CD4-positive, alpha-beta T cell treated with Interleukin-4 for 1 hour (primary cell): Measurements from ENCODE around the gene HTT.

ENCODE experiments used
- DNase-seq, 2 donors: peaks; one replicate each; pipeline ENCODE4 v3.0.0-alpha.2; 2020 to 2022

The HTT gene

DNA sequence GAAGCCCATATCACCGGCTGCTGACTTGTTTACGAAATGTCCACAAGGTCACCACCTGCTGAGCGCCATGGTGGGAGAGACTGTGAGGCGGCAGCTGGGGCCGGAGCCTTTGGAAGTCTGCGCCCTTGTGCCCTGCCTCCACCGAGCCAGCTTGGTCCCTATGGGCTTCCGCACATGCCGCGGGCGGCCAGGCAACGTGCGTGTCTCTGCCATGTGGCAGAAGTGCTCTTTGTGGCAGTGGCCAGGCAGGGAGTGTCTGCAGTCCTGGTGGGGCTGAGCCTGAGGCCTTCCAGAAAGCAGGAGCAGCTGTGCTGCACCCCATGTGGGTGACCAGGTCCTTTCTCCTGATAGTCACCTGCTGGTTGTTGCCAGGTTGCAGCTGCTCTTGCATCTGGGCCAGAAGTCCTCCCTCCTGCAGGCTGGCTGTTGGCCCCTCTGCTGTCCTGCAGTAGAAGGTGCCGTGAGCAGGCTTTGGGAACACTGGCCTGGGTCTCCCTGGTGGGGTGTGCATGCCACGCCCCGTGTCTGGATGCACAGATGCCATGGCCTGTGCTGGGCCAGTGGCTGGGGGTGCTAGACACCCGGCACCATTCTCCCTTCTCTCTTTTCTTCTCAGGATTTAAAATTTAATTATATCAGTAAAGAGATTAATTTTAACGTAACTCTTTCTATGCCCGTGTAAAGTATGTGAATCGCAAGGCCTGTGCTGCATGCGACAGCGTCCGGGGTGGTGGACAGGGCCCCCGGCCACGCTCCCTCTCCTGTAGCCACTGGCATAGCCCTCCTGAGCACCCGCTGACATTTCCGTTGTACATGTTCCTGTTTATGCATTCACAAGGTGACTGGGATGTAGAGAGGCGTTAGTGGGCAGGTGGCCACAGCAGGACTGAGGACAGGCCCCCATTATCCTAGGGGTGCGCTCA, 165.8 kb downstream of the HTT start:
- DNase-seq, result no peak

DNA sequence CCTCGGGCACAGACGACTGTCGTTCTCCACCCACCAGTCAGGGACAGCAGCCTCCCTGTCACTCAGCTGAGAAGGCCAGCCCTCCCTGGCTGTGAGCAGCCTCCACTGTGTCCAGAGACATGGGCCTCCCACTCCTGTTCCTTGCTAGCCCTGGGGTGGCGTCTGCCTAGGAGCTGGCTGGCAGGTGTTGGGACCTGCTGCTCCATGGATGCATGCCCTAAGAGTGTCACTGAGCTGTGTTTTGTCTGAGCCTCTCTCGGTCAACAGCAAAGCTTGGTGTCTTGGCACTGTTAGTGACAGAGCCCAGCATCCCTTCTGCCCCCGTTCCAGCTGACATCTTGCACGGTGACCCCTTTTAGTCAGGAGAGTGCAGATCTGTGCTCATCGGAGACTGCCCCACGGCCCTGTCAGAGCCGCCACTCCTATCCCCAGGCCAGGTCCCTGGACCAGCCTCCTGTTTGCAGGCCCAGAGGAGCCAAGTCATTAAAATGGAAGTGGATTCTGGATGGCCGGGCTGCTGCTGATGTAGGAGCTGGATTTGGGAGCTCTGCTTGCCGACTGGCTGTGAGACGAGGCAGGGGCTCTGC, 166.5 kb downstream of the HTT start:
- no peak for DNase-seq

DNA sequence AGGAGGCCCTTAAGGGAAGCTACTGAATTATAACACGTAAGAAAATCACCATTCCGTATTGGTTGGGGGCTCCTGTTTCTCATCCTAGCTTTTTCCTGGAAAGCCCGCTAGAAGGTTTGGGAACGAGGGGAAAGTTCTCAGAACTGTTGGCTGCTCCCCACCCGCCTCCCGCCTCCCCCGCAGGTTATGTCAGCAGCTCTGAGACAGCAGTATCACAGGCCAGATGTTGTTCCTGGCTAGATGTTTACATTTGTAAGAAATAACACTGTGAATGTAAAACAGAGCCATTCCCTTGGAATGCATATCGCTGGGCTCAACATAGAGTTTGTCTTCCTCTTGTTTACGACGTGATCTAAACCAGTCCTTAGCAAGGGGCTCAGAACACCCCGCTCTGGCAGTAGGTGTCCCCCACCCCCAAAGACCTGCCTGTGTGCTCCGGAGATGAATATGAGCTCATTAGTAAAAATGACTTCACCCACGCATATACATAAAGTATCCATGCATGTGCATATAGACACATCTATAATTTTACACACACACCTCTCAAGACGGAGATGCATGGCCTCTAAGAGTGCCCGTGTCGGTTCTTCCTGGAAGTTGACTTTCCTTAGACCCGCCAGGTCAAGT, 167.5 kb downstream of the HTT start:
- no peak for DNase-seq

DNA sequence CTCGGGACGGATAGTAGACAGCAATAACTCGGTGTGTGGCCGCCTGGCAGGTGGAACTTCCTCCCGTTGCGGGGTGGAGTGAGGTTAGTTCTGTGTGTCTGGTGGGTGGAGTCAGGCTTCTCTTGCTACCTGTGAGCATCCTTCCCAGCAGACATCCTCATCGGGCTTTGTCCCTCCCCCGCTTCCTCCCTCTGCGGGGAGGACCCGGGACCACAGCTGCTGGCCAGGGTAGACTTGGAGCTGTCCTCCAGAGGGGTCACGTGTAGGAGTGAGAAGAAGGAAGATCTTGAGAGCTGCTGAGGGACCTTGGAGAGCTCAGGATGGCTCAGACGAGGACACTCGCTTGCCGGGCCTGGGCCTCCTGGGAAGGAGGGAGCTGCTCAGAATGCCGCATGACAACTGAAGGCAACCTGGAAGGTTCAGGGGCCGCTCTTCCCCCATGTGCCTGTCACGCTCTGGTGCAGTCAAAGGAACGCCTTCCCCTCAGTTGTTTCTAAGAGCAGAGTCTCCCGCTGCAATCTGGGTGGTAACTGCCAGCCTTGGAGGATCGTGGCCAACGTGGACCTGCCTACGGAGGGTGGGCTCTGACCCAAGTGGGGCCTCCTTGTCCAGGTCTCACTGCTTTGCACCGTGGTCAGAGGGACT, 168.8 kb downstream of the HTT start:
- no peak for DNase-seq

DNA sequence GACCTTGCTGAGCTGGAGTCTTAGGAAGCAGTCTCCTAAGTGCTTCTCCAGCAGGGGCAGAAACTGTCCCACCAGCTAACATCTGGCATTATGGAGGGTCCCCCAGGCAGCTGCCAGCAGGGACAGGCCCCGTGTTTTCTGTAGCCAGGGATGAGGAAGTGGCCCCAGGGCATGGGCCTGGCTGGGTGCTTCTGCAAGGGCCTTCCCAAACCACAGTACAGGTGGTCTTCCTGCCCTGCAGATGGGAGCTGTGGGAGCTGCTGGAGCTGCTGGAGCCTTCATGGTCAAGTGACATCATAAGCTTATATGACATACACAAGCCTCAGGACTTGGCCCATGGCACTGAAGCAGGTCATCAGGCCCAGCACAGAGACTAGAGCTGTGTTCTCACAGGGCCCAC, 169.5 kb downstream of the HTT start:
- no peak for DNase-seq

DNA sequence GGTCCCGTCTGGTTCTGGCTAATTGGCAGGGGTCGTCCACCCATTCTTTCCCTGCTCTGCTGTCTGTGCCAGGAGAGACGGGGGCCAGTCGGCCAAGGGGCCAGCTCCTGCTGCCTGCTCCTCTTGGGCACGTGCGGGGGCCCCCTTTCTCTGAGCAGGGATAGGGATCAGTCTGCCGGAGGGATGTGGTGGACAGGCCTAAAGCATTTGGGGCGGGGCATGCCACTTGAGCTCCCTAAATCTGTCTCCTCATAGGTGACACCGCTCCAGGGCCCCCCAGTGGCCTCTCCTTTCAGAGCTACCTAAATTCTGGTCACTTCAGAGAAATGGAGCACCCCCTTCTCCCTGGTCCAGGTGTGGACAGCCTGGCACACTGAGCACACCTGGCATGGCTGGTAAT, 170.3 kb downstream of the HTT start:
- DNase-seq, result no peak

DNA sequence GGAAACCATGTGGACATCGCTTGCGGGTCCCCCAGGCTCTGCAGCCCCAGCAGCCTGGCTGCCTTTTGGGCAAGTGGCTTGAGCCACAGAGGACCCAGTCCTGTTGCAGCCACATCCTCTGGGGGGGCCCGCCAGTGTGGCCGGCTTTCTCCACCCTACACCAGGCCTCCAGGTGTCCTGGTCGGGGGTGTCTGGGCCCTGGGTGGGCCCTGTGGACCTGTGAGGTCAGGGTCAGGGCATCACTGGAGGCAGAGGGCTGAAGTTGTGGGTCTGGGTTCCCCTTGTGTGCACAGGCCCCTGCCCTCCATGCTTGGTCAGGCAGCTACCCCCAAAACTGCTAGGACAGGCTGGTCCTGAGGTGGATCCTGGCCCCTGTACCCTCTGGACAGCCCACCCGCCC, 171.2 kb downstream of the HTT start:
- no peak for DNase-seq

DNA sequence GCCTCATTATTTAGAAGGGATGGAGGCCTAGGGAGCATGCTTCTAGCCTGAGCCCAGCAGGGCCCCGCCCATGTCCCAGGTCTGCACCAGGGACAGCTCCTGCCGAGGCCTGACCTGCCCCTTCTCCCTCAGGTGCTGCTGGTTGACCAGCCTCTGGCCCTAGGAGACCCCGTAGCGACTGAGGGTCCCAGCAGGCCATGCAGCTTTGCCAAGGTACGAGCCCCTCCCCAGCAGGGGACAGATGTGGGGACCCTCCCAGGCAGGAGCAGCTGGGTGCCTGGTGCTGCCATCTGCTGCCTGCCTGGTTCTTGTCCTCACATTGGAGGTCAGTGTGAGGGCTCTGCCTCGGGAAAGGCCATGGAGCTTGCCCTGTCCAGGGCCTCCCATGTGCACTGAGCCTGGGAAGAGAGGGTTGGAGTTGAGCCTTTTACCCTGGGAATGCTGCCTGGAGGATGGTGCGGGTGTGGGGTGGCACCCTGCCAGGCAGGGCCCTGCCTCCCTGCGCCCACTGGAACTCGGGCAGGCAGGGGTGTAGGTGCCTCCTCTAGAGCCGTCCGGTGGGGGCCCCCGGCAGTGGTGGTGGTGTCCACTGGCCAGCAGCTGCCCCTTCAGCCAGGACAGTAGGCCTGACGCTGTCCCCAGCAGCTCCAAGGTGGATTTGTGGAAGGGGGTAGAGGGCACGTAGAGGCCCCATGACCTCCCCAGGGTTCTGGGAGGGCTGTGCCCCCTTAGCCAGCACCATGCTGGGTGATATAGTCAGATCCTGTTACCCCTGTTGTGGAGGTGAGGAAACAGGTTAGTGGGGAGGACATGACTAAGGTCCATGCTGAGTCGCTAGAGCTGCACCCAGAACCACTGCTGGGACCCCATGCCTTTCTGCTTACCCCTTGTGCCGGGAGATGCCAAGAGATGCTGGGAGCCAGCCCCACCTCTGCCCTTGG, 172.2 kb downstream of the HTT start:
- no peak for DNase-seq

DNA sequence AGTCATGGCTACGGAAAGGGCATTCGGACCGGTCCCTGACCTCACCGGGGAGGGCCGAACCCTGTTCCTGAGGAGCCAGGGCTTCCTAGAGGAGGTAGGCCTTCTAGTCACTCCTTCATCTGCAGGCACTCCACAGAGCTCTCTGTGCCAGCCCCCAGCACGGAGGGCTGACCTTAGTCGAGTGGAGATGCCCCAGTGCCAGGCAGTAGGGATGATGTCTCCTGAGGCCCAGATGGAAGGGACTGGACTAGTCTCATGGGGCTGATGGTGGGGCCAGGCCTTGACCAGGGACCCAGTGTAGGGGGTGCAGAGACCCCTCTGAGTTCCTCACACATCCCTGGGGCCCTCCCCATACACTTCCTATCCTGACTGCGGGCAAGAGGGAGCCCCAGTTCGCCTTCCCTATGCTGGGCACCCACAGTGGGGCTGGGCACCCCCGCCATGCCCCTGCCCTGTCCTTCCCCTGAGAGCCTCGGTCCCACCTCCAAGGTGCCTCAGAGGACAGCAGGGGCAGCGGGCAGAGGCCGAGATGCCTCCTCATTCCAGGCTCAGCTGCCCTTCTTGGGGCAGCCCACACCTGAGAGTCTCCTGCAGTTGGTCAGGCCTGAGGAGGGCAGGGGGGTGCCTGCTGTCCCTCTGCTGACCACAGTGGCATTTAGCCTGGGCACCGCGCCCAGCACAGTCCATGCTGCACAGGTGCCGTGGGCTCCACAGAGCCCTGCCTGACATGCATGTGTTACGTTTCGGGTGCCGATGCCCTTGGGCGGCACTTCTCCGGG, 173.1 kb downstream of the HTT start:
- DNase-seq, result no peak

DNA sequence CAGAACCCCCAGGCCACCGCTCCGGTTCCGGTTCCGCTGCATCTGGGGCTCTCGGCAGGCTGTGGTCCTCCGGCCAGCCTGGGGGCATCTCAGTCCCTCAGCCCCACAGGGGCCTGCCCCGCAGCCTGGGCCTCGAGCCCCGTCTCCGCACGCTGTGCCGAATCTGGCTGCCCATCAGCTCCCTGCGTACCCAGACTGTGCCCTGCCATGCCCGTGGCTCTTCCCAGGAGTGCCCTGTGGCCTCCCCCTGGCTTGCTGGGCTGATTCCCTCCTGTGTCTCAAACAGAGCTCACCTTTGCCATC, 173.6 kb downstream of the HTT start:
- no peak for DNase-seq

DNA sequence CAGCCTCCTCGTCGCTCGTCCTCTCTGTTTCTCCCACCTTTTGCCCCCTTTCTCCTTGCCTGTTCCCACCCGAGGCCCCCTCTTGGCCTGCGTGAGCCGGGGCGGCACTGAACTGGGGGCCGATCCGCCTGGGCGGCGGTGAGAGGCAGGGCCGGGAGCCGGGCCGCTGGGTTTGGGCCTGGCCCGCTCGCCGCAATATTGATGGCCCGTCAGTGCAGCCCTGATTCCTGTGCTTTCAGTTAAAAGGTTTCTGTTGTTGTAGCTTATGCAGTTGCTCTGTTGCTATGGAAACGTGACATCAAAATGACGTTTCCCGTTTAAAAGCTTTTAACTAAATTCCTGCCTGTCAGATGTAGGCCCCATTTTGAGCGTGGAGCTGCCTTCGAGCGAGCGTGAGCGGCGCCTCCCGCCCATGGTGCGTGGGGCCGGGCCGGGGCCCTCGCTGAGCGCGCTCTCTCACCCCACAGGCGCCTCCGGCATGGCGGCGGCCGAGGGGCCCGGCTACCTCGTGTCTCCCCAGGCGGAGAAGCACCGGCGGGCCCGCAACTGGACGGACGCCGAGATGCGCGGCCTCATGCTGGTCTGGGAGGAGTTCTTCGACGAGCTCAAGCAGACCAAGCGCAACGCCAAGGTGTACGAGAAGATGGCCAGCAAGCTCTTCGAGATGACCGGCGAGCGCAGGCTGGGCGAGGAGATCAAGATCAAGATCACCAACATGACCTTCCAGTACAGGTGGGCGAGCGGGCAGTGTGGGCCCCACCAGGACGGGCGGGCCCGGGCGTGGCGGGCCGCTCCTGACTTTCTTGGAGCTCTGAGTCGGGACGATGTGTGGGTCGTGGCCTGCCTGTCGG, 174.6 kb downstream of the HTT start, which contains the start of gene MSANTD1:
TSS of gene MSANTD1 (plus strand) at position 349 of the 851 bp plus-strand sequence. CDS start at position 413, 64 bp downstream.
- DNase-seq, result no peak

DNA sequence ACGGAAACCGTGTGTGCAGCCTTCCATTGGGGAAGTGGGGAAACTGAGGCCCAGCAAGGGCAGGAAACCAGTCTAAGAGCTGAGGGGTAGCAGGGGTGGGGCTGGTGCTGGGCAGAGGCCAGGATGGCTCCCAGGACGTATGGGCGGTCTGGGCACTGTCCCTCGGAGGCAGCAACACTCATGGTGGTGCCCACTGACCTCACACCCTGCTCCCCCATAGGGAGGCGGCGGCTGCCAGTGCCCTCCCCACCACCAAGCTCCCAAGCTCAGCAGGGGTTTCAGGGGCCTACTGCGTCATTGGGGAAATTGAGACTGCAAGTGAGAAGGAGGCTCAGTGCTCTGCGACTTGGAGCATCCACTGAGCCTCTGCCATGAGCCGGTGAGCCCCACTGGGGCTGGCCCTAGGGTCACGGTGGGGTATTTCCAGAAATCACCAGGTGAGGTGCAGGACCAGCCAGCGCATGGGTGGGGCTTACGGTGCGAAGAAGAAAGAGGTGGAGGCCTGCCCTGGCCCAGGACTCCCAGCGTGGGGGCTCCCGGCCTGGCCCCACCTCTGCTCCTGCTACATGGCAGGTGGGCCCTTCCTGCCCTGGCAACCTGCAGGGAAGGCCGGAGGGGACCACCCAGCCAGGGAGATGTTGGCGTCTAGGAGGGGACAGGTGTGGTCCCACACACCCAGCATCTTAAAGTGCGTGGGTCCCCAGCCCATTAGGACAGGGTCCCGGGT, 175.4 kb downstream of the HTT start:
- DNase-seq, result no peak

DNA sequence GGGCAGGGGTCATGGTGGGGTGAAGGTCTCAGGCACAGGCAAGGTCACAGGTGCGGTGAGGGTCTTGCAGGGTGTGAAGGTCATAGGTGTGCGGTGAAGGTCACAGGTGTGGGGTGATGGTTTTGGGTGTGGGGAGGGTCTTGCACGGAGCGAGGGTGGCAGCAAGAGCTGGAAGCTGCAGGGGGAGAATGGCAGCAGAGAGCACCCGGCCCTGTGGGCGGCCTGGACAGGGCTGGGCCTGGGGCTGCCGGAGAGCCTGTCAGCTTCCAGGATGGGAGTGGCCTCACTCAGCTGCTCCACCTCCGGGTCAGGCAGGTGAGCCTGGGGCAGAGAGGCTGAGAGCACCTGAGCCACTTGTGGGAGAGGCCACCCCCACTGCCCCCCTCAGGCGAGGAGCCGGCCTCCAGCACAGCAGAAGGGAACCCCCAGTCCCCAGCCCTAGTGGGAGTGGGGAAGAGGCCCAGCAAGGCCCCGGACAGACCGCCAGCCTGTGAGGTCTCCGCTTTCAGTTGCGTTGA, 176.0 kb downstream of the HTT start:
- DNase-seq, result no peak

DNA sequence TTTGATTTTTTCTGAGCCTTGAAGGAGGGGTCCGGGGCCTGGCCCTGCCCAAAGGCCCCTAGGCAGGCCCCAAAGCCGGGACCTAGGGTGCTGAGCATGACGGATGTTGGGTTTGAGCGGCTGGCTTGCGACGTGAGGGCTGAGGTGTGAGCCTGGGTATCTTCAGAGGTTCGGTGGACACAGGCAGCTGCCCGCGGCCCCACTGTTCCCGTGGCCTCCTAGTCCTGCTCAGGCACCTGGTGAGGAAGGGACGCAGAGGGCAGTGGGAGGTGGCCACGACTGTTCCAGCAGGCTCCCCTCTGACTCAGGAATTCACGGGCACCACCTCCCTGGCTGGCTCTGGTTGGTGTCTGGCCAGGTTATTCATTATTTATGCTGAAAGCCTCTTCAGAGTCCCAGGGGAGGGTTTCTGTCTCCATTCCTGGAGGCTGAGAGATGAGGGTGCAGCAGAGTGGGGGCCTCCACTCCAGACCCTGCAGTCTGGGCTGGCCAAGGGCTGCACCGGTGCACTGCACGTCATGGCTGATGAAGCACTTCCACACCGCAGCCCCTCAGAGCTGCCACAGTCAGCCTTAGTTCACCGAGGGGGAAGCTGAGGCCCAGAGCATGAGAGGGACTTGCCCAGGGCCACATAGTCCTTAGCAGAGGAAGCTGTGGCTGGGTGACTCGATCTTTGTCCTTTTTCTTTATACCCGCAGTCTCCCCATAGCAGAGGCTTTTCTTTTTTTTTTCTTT, 176.6 kb downstream of the HTT start:
- DNase-seq, result no peak

DNA sequence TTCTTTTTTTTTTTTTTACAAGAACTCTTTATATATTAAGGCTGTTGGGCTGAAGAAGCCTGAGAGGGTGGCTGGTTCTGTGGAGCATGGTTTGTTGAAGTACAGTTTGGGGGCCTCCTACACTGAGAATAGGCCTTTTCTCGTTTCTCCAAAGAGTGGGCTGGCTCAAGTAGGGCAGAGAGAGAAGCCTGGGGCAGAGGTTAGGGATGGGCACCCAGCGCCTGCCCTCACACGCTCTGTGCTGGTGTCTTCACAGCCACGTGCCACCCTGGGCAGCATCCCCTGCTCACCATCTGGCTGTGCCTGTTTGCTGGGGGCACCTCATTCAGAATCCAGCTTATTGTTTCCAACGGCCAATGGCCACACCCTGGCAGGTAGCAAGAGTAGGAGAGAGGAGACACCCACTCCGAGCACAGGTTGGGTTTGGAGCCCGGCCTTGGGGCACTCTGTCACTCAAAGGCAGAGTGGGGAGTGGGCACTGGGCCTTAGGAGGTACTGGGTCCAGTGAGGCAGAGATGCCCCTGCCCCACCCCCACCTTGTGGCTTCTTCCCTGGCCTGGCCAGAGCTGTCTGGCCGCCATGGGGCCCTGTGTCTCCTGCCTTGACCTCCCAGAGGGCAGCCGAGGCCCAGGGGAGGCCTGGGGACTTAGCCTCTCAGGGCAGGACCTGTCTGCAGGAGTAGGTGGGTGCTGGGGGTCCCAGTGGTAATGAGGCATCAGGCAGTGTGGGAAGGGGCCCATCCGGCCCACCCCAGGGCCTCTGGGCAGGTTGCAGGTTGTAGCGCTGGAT, 177.4 kb downstream of the HTT start:
- no peak for DNase-seq

DNA sequence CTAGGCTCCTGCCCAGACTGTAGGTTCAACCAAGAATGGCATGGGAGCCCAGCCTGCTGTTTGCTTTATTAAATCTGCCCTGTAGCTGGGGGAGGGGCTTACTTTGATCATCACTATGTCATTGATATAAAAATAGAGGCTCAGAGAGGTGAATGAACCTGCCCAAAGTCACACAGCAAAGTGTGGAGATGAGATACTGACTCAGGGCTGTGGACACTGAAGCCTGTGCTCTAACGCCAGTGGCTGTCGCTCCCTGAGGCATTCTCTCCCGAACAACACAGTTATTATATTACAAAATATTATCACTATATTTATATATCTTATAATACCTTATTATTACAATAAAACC, 178.0 kb downstream of the HTT start:
- no peak for DNase-seq

DNA sequence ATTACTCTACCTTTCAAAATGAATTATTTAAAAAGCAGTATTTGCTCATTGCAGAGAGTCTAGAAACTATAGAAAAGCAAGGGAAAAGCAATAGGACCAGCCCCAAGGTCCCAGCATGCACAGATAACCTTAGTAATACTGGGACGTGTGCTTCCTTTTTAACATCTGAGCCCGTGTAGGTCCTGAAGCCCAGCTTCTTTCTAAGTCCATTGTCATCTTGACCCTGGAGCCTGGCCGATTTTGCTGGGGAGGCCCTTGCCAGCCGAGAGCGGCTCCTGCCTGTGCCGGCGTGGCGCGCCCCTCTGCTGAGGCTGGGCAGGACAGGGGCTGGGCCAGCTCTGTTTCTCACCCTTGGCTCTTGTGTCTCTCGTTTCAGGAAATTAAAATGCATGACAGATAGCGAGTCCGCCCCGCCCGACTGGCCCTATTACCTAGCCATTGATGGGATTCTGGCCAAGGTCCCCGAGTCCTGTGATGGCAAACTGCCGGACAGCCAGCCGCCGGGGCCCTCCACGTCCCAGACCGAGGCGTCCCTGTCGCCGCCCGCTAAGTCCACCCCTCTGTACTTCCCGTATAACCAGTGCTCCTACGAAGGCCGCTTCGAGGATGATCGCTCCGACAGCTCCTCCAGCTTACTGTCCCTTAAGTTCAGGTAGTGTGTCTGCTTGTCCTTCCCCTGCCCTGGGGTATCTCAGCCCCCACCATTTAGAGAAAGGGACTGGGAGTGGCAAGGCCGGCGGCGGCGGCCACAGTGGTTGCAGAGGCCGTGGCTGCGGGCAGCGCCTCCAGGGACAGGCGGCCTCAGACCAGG, 178.6 kb downstream of the HTT start:
- DNase-seq, result no peak
